ENCODE data around the gene SGPL1. TPM values are rescaled to one million over a fixed set of nuclear protein-coding genes. Genes with fewer than 3 reads are reported as not detected.
"Not testable (repeated sequence)": the region's sequence is repeated elsewhere in the genome, so short reads cannot be mapped to it uniquely, and the experiment has no call there.

The SGPL1 gene
- total RNA-seq, 1 donor from 2014 or later = 45.1 TPM

DNA sequence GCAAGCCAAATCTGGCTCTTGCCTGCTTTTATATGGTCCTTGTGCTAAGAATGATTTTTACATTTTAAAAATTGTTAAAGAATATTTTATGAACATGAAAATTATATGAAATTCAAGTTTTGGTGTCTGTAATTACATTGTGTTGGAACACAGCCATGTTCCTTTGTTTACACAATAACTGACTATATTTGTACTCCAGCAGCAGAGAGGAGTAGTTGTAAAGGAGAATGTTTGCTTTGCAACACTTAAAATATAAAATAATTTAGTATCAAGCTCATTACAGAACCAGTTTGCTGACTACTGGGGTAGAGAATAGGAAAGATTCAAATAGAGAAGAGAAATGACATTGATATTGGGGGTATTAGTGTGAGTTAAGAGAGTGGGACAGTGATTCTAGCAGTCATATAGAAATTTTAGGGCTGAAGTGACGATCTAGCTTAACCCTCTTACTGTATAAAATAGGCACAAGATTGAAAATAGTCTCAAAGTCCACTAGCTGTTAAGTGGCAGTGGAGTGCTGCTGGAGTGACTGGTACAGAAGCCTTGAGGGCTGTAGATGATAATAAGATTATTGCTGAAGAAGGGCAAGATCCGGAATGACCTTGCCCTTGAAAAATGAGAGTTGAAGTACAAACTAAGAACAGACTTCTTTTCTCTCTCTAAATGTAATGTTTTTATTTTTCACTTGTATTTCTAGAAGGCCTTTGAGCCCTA is 28.2 kb downstream of the SGPL1 start:
- DNase-seq = no peak

DNA sequence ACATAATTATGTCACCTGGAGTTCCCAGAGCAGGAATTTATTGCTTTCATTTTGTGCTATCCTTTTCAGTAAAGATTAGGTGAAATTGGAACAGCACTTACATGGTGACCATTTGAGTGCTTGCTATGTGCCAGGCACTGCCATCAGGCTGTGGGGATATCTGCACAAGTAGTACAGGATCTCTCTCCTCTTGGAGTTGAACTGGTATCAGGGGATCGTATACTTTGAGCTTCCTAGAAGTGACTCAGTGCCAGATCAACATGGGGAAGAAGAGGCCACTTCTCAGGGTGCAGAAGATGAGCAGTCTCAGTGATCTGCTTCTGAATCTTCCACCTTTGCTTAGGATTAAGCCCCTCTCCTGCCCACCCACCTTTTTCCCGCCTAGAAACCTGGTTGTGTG is 29.5 kb downstream of the SGPL1 start:
- no peak for DNase-seq

DNA sequence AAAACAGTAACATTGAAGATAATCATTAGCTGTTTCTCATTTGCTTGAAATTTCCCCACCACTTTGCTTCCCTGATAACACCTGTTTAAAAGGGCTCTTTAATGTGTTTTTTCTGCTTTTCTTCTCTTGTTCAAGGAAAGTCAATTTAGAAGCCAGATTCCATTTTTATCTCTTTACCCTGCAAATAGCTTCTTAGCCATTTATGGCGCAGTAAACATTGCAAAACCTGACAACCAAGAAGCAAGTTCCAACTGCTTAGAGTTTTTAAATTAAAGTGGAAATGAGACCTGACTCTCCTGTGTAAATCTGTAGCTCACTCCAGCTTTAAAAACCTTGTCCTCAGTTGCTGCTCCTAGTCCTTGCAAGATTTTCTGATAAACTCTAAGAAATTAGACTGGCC is 30.1 kb downstream of the SGPL1 start:
- DNase-seq = no peak

GRCh38 chr10:70846795-70847194 is 31.0 kb downstream of the SGPL1 start:
- DNase-seq = no peak

- peak; percentile 15 for DNase-seq
Measured at GRCh38 chr10:70847659-70848360, 32.1 kb downstream of the SGPL1 start.

DNA sequence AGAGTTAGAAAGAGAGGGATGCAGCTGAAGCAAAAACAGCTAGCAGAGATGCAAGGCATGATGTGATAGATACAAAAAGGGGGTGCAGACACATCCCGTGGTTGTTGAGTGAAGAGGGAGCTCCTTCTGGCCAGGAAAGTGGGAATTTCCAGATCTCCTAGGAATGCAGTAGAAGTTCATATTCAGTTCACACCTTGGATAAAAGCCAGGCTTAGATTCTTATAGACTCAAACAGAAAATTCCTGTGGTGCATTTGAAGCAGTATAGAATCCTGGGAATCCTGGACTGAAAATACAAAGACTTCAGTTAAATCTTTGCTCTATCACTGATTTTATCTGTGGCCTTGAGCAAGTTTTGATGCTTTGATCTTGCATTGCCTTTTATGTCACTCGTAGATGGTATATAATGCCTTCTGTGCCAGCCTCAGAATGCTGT is 33.9 kb downstream of the SGPL1 start:
- DNase-seq = peak; percentile 45

- no peak for DNase-seq
Measured at GRCh38 chr10:70850097-70850496, 34.3 kb downstream of the SGPL1 start.

- no peak for DNase-seq
Measured at GRCh38 chr10:70851597-70852475, 36.1 kb downstream of the SGPL1 start.

DNA sequence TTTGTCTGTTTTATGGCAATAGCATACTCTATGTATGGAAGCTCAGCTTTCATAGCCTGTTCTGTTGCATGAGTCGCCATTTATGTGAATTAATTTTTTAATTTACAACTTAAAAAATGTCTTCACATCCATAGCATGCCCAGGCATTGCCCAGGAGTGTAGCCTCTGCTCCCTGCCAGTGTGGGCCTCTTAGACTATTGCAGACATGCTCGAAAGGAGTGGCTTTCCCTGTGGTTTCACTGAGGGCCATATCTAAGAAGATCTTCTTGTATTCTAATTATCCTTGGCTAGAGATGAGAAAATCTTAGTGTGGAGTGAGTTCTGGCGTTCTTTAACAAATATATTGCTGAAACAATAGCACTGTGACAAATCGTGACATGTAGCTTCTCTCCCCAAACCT is 37.3 kb downstream of the SGPL1 start:
- DNase-seq = no peak

- DNase-seq = no peak
Measured at GRCh38 chr10:70853457-70853856, 37.7 kb downstream of the SGPL1 start.

DNA sequence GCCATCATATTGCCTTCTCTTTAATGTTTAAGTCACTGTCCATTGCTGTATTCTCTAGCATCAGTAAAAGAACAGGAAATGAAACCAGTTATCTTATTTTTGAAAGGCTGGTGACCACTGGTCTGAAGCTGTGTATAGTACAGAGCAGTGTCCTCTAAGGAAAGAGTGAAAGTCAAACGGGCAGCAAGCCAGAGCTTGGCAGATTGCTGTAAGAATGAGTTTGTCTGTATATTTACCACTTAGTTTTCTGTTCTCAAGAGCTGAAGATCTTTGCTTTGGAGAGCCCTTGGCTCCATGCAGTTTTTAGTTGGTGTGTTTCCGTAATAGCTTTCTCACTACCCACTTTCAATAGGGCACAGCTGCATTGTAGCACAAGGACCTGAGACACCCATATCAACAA is 40.7 kb downstream of the SGPL1 start:
- no peak for DNase-seq

DNA sequence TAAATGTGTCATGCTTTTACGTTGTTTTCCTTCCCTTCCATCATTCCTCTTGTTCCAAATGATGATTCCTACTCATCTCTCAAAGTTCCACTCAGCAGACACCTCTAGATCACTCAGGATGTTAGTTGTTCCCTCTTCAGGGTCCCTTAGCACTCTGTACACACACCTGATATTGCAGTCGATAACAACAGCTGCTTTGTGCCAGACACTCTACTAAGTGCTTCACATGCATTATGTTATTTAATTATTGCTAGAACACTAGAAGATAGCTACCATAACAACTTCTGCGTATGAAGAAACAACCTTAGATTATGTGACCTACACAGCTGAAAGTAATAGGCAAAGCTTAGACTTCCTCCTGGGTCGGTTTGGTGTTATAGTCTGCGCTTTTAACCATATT is 43.0 kb downstream of the SGPL1 start:
- no peak for DNase-seq

DNA sequence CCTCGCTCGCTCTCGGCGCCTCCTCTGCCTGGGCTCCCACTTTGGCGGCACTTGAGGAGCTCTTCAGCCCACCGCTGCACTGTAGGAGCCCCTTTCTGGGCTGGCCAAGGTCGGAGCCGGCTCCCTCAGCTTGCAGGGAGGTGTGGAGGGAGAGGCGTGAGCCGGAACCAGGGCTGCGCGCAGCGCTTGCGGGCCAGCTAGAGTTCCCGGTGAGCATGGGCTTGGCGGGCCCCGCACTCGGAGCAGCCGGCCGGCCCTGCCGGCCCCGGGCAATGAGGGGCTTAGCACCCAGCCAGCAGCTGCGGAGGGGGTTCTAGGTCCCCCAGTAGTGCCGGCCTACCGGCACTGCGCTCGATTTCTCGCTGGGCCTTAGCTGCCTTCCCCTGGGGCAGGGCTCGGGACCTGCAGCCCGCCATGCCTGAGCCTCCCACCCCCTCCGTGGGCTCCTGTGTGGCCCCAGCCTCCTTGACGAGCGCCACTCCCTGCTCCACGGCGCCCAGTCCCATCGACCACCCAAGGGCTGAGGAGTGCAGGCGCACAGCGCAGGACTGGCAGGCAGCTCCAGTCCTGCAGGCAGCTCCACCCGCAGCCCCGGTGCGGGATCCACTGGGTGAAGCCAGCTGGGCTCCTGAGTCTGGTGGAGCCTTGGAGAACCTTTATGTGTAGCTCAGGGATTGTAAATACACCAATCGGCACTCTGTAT is 45.9 kb downstream of the SGPL1 start:
- not testable (repeated sequence) for DNase-seq

DNA sequence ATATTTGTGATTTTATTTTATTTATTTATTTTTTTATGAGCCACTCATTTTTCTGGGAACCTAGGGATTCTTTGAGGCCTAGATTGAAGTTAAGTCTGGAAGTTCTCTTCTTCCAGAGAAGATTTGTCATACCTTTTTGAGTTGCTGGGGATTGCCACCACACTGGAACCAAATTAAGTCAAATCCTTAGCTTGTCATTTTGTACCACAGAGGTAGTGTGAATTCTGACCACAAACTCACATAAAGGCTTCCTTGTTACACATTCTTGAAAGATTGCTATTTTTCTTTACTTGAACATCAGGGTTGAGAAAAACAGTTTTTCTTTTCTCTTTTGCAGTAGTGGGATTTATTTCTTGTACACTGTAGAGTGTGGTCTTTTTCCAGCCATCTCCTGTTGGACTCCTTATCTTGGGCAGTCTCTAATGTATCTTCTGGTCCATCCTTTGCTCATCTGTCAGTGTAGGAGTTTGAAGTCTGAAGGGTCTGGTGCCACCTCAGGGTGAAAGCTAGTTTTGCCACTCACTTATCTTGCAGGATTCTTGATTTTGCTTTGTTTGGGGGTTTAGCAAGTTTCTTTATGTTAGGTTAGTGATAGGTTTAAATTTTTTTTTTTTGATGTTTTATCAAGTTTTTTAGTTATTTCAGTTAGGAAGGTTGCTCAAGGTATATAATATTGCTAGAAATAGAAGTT is 47.9 kb downstream of the SGPL1 start:
- DNase-seq = no peak

DNA sequence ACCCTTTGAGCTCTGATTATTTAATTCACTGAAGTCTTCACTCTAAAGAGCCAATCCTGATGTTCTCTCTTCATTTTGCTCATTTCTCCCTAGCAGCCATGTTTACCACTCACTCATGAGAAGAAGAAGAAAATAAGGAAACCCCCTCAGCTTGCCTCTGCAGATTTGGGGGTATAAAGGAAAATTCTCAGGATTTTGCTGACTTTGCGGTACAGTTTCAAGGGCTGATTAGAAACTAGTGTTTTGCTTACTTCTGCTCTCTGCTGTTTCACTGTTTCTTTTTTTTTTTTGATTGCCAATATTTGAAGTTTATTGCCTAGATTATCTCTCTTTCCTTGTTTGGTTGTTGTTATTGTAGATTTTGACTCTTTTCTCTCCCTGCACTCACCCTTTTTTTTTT is 49.2 kb downstream of the SGPL1 start:
- no peak for DNase-seq

DNA sequence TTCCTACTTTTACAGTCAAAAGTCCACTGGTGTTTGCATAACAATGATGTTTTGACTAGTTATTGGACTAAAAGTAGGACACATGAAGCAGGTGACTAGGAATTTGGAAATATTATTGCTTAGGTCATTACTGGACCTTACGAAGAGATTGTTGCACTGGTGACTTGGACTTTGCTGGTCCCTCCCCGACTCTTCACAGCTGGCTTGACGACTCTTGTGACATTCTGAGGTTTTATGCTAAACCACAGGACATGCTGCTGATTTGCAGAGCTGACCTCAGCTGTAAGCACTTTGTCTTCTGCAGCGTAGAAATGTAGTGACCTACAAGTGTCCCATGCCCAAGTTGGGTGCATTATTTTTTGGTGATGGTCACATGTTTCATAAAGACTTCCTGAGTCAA is 50.7 kb downstream of the SGPL1 start:
- no peak for DNase-seq

GRCh38 chr10:70872291-70872690 is 56.5 kb downstream of the SGPL1 start:
- no peak for DNase-seq

GRCh38 chr10:70874061-70874460 is 58.3 kb downstream of the SGPL1 start:
- no peak for DNase-seq

- no peak for DNase-seq
Measured at GRCh38 chr10:70879207-70879606, 63.5 kb downstream of the SGPL1 start.

DNA sequence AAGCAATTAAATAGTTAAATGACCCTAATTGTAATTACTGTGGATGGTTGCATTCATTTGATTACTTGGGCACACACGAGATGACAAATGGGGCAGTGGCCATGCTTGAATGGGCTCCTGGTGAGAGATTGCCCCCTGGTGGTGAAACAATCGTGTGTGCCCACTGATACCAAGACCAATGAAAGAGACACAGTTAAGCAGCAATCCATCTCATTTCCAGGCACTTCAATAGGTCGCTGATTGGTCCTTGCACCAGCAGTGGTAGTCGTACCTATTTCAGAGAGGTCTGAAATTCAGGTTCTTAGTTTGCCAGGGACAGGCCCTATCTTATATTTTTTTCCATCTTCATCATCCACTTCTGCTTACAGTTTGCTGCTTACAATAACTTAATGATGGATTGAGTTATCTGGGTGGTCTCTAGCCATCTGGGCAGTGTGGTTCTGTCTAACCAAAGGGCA is 64.4 kb downstream of the SGPL1 start:
- DNase-seq = peak; percentile 91

GRCh38 chr10:70884741-70885140 is 69.0 kb downstream of the SGPL1 start:
- DNase-seq = no peak

- DNase-seq = no peak
Measured at GRCh38 chr10:70885481-70885880, 69.7 kb downstream of the SGPL1 start.
